Astrocyte of the hippocampus (primary cell): ENCODE data around the gene CYP21A2.
"Not testable (repeated sequence)": the region's sequence is repeated elsewhere in the genome, so short reads cannot be mapped to it uniquely, and the experiment has no call there.

Source experiments
- DNase-seq: peaks from one replicate; pipeline ENCODE4 v3.0.0; 2011; ENCODE audit warnings: low read depth, low spot score

Gene CYP21A2

GRCh38 chr6:32052626-32053025, 14.4 kb downstream of the CYP21A2 start:
- not testable (repeated sequence) for DNase-seq

GRCh38 chr6:32053314-32053713, 15.1 kb downstream of the CYP21A2 start:
- not testable (repeated sequence) for DNase-seq

- not testable (repeated sequence) for DNase-seq
These were observed 17.5 kb downstream of the CYP21A2 start for GRCh38 chr6:32055756-32056155.

GRCh38 chr6:32056254-32056653, 18.0 kb downstream of the CYP21A2 start:
- DNase-seq = no peak

GRCh38 chr6:32057966-32058365, 19.8 kb downstream of the CYP21A2 start:
- no peak for DNase-seq

GRCh38 chr6:32058511-32058963, 20.3 kb downstream of the CYP21A2 start:
- peak; percentile 71 for DNase-seq

- DNase-seq = peak; percentile 58
These were observed 22.9 kb downstream of the CYP21A2 start for GRCh38 chr6:32060966-32061655.

- DNase-seq = no peak
These were observed 26.5 kb downstream of the CYP21A2 start for GRCh38 chr6:32064706-32065105.

- not testable (repeated sequence) for DNase-seq
These were observed 29.3 kb downstream of the CYP21A2 start for GRCh38 chr6:32067521-32067920.

GRCh38 chr6:32068315-32068714, 30.1 kb downstream of the CYP21A2 start:
- DNase-seq = not testable (repeated sequence)

- DNase-seq = no peak
These were observed 30.7 kb downstream of the CYP21A2 start for GRCh38 chr6:32068867-32069266.

- no peak for DNase-seq
These were observed 31.2 kb downstream of the CYP21A2 start for GRCh38 chr6:32069460-32069859.

- no peak for DNase-seq
These were observed 31.8 kb downstream of the CYP21A2 start for GRCh38 chr6:32069878-32070515.

GRCh38 chr6:32070814-32071543, 32.8 kb downstream of the CYP21A2 start:
- no peak for DNase-seq

- no peak for DNase-seq
These were observed 34.9 kb downstream of the CYP21A2 start for GRCh38 chr6:32073101-32073500.

GRCh38 chr6:32073613-32074012, 35.4 kb downstream of the CYP21A2 start:
- no peak for DNase-seq

GRCh38 chr6:32074996-32075532, 36.8 kb downstream of the CYP21A2 start:
- peak; percentile 50 for DNase-seq

GRCh38 chr6:32075781-32076180, 37.6 kb downstream of the CYP21A2 start:
- peak; percentile 33 for DNase-seq

- DNase-seq = peak; percentile 84
These were observed 38.1 kb downstream of the CYP21A2 start for GRCh38 chr6:32076321-32076809.

GRCh38 chr6:32079566-32080290, 41.5 kb downstream of the CYP21A2 start:
- DNase-seq = no peak
